NCI-H2029 treated with DMSO at 0.1 percent for 48 hours (cell line): Measurements from ENCODE around the gene EIF3F.
A peak's percentile ranks its signal among the peaks of the same experiment; 100 is the strongest.

Experiments used
- DNase-seq: peaks from one replicate; lab custom pipeline; 2025; lab: John Stamatoyannopoulos, UW

The EIF3F gene, protein sequence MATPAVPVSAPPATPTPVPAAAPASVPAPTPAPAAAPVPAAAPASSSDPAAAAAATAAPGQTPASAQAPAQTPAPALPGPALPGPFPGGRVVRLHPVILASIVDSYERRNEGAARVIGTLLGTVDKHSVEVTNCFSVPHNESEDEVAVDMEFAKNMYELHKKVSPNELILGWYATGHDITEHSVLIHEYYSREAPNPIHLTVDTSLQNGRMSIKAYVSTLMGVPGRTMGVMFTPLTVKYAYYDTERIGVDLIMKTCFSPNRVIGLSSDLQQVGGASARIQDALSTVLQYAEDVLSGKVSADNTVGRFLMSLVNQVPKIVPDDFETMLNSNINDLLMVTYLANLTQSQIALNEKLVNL

GRCh38 chr11:7986768-7987559 is at the start of gene EIF3F:
Gene EIF3F, plus strand, starts transcription at chr11:7987337. Its CDS starts 16 bp downstream, at chr11:7987353.
- DNase-seq: peak; percentile 98

DNA sequence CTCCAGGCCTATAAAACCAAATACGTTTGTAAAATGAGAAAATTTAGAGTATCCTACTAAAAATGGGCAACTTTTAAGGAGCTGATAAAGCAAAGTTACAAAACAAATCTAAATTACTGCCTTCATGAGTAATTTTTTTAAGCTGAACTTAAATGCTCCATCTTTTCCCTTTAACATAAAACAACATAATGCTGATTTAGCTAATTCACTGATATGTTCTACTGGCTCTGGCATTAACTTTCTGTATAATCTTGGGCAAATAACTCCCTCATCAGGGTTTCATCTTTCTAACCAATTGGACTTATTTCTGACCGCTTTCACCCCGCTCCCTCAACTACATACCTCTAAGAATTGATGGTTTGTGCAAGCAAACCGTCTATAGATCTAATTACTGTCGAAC is 46.0 kb upstream of the EIF3F start:
- DNase-seq: no peak

- DNase-seq: no peak
Observed at GRCh38 chr11:7941608-7942007, 45.5 kb upstream of the EIF3F start, which contains the start of gene OR10A3. Gene OR10A3, minus strand, starts transcription at chr11:7941708. Its CDS starts 2,188 bp downstream, at chr11:7939520.

DNA sequence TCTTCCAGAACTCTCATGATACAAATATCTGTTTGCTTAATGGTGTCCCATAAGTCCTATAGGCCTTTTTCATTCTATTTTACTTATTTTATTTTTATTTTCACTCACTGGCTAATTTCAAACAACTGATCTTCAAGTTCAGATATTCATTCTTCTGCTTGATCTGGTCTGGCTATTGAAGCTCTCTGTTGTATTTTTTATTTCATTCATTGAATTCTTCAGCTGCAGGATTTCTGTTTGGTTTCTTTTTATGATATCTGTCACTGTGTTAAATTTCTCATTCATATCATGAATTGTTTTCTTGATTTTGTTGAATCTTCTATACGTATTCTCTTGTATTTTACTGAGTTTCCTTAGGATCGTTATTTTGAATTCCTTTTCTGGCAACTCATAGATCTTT is 43.0 kb upstream of the EIF3F start:
- DNase-seq: no peak

GRCh38 chr11:7949934-7950333 is 37.2 kb upstream of the EIF3F start:
- DNase-seq: no peak

- DNase-seq: no peak
Observed at GRCh38 chr11:7955191-7955590, 31.9 kb upstream of the EIF3F start.

GRCh38 chr11:7964261-7964660 is 22.9 kb upstream of the EIF3F start:
- no peak for DNase-seq

- DNase-seq: no peak
Observed at GRCh38 chr11:7964873-7965272, 22.3 kb upstream of the EIF3F start.

DNA sequence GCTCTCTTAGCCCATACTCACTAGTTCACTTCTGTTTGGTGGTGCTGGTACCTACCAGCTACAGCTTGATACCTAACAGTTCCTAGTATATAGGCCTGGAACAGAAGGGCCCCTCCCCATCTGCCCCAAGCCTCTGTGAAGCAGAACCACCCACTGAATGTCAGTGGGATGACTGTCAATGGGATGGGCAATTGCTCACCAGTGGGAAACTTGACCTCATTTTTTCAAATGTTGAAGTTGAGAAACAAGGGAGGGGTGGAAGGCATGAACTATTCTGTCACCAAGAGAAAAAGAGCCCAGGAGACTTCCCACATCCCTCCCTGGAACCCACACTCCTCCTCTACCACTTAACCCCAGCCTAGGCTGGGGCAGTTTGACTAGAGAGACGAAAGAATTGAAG is 21.8 kb upstream of the EIF3F start, which contains the start of gene NLRP10:
Gene NLRP10, minus strand, starts transcription at position 62 of the 400 bp plus-strand sequence. CDS start 1,952 bp downstream, outside the sequence.
- no peak for DNase-seq

GRCh38 chr11:7967097-7967496 is 20.0 kb upstream of the EIF3F start:
- DNase-seq: no peak

DNA sequence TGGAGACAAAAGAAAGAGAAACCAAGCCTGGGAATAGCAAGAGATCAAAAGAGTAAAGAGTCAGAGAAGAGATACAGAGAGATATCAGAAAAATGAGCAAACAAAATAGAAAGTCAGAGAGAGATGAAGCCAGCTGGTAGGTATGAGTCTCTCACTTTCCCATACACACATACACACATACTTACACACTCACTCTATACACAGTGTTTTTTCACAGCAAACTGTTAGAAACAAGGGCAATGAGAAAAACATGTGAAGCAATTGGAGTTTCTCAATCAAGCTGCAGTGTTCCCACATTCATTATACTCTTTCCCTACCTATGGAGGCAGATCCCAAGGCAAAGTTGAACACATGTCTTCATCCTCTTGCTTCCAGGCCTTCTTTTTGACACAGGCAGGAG is 19.3 kb upstream of the EIF3F start:
- no peak for DNase-seq

DNA sequence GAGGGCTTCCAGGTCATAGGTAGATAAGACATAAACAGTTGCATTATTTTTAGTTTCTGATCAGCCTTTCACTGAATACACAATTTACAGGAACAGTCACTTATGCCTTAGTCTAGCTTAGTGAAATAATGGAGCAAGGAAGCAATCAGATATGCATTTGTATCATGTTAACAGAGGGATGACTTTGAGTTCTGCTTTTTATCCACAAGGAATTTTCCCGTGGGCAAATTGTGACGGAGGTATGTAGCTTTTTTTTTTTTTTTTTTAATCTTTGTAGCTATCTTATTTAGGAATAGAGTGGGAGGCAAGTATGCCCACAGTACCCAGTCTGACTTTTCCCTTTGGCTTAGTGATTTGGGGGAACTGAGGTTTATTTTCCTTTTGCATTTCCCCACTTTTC is 18.5 kb upstream of the EIF3F start:
- DNase-seq: no peak

DNA sequence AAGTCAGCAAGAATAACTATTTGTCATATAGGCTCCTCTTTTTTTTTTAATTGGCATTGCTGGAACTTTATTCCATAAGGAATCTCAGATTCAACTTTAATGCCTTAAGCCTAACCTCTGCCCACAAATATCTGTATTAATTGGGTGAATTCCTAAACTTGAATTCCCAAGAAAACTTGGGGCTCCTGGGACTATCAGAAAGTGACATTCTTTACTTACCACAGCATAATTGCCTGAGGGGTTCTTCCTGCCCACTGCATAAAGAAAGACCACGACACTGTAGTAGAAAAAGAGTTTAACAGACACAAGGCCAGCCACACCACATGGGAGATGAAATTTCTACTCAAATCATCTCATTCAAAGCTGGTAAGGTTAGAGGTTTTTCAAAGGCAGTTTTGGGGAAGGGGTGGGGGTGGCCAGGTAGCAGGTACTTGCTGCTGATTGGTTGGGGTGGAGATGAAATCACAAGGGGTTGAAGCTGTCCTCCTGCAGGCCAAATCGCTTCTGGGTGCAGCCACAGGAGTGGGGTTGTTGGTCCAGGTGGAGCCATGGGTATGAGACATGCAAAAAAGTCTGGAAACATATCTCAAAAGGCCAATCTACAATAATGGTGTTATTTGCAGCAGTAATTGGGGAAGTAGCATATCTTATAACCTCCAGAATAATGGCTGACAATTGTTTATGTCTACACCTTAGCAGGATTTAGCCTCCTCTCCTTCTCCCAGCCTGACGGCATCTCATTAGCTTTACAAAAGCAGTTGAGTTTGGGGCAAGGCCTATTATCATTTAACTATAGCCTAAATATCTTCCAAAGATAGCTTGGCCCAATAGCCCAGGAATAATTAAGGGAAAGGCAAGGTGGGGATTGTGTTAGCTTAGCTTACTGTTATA is 17.1 kb upstream of the EIF3F start:
- no peak for DNase-seq

GRCh38 chr11:7971846-7972245 is 15.3 kb upstream of the EIF3F start:
- DNase-seq: no peak

DNA sequence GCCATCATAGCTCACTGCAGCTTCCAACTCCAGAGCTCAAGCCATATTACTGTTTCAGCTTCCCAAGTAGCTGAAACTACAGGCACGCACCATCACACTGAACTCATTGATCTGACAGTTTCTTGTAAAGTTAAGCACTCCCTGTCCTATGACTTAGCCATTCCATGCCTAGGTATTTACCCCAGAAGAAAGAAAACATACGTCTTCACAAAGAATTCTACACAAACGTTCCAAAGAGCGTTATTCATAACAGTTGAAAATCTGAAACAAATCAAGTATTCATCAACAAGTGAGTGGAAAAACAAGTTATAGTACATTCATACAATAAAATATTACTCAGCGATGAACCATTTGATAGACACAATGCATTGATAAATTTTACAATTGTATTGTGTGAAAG is 14.1 kb upstream of the EIF3F start:
- DNase-seq: no peak

- DNase-seq: no peak
Observed at GRCh38 chr11:7974668-7975067, 12.5 kb upstream of the EIF3F start.

GRCh38 chr11:7977232-7977917 is 9.8 kb upstream of the EIF3F start:
- no peak for DNase-seq

GRCh38 chr11:7981619-7982157 is 5.4 kb upstream of the EIF3F start:
- DNase-seq: no peak

DNA sequence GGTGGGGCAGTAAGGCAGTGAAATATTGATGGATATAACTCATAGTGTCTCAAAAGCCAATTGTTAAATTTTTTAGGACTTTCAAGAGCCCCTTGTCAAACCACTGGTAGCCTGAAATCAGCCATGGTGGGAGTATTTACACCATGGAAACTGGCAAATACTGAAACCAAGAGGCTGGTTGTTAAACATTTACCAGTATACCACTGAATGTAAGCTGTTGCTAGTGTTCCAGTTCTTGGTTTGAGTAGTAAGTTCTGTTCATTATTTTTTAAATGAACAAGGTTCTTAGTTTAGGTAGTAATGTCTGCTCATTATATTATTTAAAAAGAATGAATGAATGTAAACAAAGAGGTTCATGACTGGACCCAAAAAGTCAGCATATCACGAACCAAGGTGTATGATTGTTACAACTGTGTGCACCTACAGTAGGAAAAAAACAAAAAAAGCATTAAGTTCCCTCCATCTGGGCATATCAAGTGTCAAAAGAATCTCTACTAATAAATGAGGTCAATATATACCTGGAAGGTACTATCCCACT is 4.5 kb upstream of the EIF3F start:
- no peak for DNase-seq

DNA sequence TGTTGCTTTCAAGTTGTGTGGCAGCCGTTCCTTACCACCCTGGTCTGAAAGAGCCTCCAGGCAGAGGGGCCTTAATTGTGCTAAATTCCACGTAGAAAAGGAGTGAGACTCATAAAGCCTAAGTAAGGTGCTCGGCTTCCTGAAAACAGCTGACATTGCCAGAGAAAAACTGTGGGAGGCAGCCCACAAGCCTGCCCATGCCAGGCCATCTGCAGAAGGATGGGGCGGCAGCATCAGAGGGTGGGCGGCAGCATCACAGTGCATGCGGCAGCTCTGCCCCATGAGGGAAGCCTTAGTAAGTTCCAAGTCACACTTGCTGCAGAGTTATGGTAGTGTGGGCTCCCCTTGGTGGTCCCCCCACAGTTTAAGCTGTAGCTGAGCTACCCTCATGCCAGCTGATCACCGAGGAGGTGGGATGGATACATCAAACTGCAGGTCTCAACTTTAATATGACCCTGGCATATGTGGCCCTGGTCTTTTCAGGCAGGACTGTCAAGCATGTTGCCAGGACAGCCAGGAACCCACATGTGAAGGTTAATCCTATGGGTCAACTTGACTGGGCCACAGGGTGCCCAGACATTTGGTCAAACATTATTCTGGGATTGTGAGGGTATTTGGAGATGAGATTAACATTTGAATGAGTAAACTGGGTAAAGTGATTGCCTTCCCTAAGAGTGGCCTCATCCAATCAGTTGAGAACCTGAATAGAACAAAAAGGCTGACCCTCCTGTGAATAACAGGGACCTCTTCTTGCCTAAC is 3.1 kb upstream of the EIF3F start:
- DNase-seq: no peak
